ENCODE measurements around the gene SPTAN1.

DNA sequence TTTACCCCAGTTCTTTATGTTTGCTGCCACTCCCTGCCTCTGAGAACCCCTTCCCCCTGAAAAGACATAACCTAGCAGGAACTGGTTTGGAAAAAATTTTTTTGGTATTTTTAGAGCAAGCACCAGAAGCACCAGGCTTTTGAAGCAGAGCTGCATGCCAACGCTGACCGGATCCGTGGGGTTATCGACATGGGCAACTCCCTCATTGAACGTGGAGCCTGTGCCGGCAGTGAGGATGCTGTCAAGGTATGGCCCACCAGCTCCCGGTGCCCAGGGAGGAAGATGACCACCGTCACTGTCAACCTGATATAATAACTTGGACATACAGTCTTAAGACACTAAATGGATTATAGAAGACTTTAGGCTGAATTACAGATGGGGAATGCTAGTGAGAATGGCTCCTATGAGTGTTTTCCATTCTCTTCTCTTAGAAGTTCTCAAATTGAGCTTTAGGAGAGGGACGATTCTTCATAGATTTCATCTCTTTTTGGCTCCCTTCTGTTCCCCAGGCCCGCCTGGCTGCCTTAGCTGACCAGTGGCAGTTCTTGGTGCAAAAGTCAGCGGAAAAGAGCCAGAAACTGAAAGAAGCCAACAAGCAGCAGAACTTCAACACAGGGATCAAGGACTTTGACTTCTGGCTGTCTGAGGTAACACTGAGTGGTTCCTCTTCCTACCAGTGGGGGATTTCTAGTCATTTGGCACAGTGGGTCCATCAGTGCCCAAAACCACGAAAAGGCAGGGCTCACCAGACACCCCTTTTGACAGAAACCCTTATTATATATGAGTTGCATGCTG lies 59.4 kb downstream of the SPTAN1 start:
- TF ChIP-seq POLR2A (IDR thresholded peaks at IDR 0.05; ENCODE audit: low read length) (no peak), GATA1 (IDR thresholded peaks at IDR 0.05; ENCODE audit: low read depth, low read length) (no peak)

Measured in erythroblast (primary cell).